ENCODE results near the gene TNK2. TPM values are rescaled to one million over a fixed set of nuclear protein-coding genes. Genes with fewer than 3 reads are reported as not detected.

TNK2 gene
- total and polyA plus RNA-seq, 2 donors (not counting 3 experiments of a cell fraction or from before 2014, with no cell fraction given) = 18.6 to 71.6 TPM

DNA sequence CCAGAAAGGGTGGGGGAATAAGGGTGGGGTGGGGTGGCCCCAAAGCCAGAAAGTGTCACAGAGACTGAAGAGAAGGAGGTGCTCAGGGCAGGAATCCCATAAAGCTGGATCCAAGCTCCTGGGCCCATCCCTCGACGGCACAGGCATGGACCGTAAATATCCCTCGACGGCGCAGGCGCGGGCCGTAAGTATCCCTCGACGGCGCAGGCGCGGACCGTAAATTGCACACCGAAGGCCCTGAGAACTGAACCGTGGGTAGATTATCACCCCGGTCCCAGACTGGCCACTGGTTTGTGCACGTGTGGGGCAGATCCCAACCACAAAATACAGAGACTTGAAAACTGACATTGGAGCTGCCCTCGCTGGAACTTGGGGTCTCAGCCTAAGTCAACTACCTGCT lies 55.3 kb downstream of the TNK2 start:
- TF ChIP-seq FOS (IDR thresholded peaks at IDR 0.05; ENCODE audit: borderline replicate concordance, insufficient read depth, low read length) = no peak
- TF ChIP-seq JUN (IDR thresholded peaks at IDR 0.05; ENCODE audit: borderline replicate concordance, insufficient read depth, insufficient read length, low read depth) = no peak
- no peak for TF ChIP-seq GATA2 (IDR thresholded peaks at IDR 0.05; ENCODE audit: insufficient read depth, insufficient read length, low read depth, low read length)
- TF ChIP-seq POLR2A (IDR thresholded peaks at IDR 0.05; ENCODE audit: low read depth, low read length) = no peak
- no peak for TF ChIP-seq EZH2 (IDR thresholded peaks at IDR 0.05; ENCODE audit: borderline replicate concordance, low read depth, low read length, severe bottlenecking)
- TF ChIP-seq, protein P1, sequence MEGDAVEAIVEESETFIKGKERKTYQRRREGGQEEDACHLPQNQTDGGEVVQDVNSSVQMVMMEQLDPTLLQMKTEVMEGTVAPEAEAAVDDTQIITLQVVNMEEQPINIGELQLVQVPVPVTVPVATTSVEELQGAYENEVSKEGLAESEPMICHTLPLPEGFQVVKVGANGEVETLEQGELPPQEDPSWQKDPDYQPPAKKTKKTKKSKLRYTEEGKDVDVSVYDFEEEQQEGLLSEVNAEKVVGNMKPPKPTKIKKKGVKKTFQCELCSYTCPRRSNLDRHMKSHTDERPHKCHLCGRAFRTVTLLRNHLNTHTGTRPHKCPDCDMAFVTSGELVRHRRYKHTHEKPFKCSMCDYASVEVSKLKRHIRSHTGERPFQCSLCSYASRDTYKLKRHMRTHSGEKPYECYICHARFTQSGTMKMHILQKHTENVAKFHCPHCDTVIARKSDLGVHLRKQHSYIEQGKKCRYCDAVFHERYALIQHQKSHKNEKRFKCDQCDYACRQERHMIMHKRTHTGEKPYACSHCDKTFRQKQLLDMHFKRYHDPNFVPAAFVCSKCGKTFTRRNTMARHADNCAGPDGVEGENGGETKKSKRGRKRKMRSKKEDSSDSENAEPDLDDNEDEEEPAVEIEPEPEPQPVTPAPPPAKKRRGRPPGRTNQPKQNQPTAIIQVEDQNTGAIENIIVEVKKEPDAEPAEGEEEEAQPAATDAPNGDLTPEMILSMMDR (IDR thresholded peaks at IDR 0.05; ENCODE audit: extremely low read depth in 1 of 2, insufficient read depth in 1 of 2, low read depth in 1 of 2, low read length in 2 of 2) = no peak
- Histone ChIP-seq H4K20me1 (replicated peaks; ENCODE audit: control insufficient read depth, extremely low read depth, insufficient read depth, low read length) (no peaks in the 10 kb centered on the region), H3K27ac (ENCODE audit: insufficient read depth, low read depth, low read length) (no peak overlapping the region), H3K27me3 (ENCODE audit: control insufficient read depth in 2 of 2, insufficient read depth in 2 of 2, low read length in 2 of 2) (no peaks in the 10 kb centered on the region), H3K9ac (replicated peaks; ENCODE audit: extremely low read depth, insufficient read depth, low read length) (no peak overlapping the region), H3K4me1 (ENCODE audit: control insufficient read depth, extremely low read depth, insufficient read depth, low read length) (no peaks in the 10 kb centered on the region), H3K4me2 (ENCODE audit: insufficient read depth, low read length) (no peak overlapping the region), H3K79me2 (ENCODE audit: control insufficient read depth, insufficient read depth, low read length) (no peaks in the 10 kb centered on the region), H3K9me1 (replicated peaks; ENCODE audit: control insufficient read depth, extremely low read depth, insufficient read depth, low read length) (no peaks in the 10 kb centered on the region), H3K36me3 (ENCODE audit: control insufficient read depth in 2 of 2, extremely low read depth in 1 of 2, insufficient read depth in 2 of 2, low read length in 2 of 2) (no peaks in the 10 kb centered on the region), H3K4me3 (replicated peaks in 1 of 3; ENCODE audit: insufficient read depth in 1 of 3, low read depth in 1 of 3, low read length in 3 of 3) (no peak overlapping the region), H2AFZ (ENCODE audit: low read depth, low read length) (no peak overlapping the region), H3K9me3 (replicated peaks; ENCODE audit: control insufficient read depth, insufficient read depth, low read length) (no peaks in the 10 kb centered on the region)
- ChIA-PET CTCF (interaction anchor here (0.6 to 11.6 kb wide), 4 partner anchors 10 to 582 kb away, joined by 3 to 454 read pairs (median 4); partner anchors contain the start of gene XXYLT1), POLR2A (interaction anchor here (0.6 kb wide), 1 partner anchor 627 kb away, joined by 3 read pairs; no protein-coding TSS in a partner anchor)
- dilution Hi-C loops (cut with MboI; ENCODE audit: extremely low pct_ligation_motif_present, low sequenced_read_pairs) (no loop called here), intact Hi-C loops (cut with micrococcal nuclease) (loop anchor here (5.0 to 10.0 kb wide), 3 partner anchors 139 to 308 kb away; partner anchors contain the start of gene PPP1R2)
- FAIRE-seq (no peak), DNase-seq (ENCODE audit: low read depth, low spot score) (no peak)
- BruUV-seq (replicated peaks) = no TSS peak

Measured in endothelial cell of umbilical vein (primary cell).